Cardiac fibroblast (primary cell): ENCODE measurements around the gene CENPX.

Experiments
- DNase-seq, 2 donors: peaks; one replicate each; pipeline versions ENCODE4 v3.0.0 to v3.0.0-alpha.2; 2010; ENCODE audit warnings: low read depth in 2 of 2
- H3K4me3 ChIP-seq, 2 donors: replicated peaks in 1 of 2; 1 replicate in 1 of 2; 2 replicates in 1 of 2; pipeline ENCODE4 v1.5.1; 2011; ENCODE audit warnings: low read depth in 2 of 2, low read length in 2 of 2, mild to moderate bottlenecking in 2 of 2, moderate library complexity in 1 of 2
- CTCF ChIP-seq: IDR thresholded peaks from one replicate; pipeline ENCODE4 v1.5.1; 2011; ENCODE audit warnings: low read depth, mild to moderate bottlenecking, low read length, inconsistent platforms

Gene CENPX

GRCh38 chr17:82017612-82018151 is 5.0 kb downstream of the CENPX start:
- no peak overlapping the region for H3K4me3 ChIP-seq
- DNase-seq = no peak
- TF ChIP-seq CTCF = no peak

DNA sequence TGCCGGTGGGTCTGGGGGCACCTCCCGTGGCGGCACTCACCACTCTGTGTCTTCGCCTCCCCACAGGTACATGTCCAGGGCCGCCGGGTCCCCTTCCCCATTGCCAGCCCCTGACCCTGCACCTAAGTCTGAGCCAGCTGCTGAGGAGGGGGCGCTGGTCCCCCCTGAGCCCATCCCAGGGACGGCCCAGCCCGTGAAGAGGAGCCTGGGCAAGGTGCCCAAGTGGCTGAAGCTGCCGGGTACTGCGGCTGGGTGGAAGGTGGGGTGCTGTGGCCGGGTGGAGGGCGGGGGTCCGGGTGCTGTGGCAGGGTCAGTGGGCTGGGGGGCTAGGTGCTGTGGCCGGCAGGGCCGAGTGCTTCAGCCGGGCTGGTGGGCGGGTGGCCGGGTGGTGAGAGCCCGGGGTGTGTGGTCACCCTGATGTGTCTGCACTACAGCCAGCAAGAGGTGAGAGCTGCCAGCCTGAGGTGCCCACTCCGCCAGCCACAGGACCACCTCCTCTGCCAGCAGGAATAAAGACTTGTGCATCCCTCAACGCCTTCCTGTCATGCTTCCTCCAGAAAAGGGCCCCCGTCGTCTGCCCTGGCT is 5.7 kb downstream of the CENPX start:
- no peak for DNase-seq
- no peak overlapping the region for H3K4me3 ChIP-seq
- TF ChIP-seq CTCF = no peak

DNA sequence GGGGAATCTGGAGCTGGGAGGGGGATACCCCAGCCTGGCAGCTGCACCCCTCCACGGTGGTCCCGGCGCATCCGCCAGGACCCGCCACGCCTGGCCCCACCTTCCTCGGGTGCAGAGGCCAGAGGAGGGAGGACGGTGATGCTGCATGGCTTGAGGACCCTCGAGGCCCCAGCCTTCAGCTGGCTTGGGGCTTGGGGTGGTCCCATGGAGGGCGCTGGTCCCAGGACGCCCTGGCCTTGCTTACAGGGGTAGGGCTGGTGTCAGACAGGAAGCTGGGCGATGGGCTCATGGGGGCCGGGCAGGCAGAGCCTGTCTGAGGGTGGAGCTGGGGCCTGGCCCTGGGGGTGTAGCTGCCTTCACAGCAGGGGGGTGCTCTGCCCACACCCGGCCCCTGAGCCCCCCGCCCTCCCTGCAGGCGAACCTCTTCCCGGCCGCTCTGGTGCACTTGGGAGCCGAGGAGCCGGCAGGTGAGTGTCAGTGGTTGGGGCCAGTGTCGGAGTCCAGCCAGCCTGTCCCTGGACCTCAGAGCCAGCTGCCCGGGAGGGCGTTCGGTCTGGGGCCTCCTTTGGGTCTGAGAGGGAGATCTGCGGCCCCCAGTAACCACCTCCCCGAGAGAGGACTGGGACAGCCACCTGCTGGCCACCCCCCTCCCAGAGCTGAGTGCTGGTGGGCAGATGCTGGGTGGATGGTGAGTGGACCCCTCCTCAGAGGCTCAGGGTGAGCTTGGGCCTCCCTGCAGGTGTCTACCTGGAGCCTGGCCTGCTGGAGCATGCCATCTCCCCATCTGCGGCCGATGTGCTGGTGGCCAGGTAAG is 6.4 kb downstream of the CENPX start:
- TF ChIP-seq CTCF = no peak
- H3K4me3 ChIP-seq = no peak overlapping the region
- no peak for DNase-seq

- TF ChIP-seq CTCF = no peak
- H3K4me3 ChIP-seq = no peak overlapping the region
- no peak for DNase-seq
Measured at GRCh38 chr17:82015311-82015971, 7.2 kb downstream of the CENPX start.

DNA sequence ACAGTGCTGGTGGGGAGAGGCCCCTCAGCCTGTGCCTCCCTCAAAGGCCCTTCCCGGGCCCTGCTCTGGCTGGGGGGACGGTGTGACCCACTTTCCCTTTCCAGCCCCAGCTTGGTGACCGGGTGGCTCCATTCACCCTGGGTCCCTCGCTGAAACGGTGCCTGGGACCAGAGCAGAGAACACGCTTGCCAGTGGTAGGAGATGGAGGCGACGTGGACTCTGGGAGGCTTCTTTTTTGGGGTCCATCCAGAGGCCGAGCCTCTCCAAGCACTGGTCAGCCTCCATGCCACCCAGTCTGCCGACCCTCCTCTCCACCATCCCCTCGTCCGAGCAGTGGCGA is 7.7 kb downstream of the CENPX start:
- no peak for TF ChIP-seq CTCF
- H3K4me3 ChIP-seq = no peak overlapping the region
- no peak for DNase-seq

DNA sequence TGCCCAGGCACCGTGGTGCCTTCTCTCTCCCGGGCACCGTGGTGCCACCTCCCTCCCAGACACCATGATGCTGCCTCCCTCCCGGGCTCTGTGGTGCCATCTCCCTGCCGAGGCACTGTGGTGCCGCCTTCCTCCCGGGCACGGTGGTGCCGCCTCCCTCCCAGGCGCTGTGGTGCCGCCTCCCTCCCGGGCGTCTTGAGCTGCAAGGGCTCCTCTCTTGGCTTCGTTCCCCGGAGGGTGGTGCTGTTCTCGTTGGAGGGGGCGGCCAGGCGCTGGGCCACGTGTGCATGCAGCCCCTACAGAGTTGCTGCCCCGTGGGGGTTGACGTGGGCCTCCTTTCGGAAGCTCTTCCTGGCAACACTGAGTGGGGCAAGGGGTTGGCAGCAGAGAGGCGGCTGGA is 8.2 kb downstream of the CENPX start:
- no peak for TF ChIP-seq CTCF
- no peak for DNase-seq
- no peak overlapping the region for H3K4me3 ChIP-seq
